Osteoblast (primary cell): Measurements from ENCODE around the gene ADAMTS20. TPM values are rescaled to one million over a fixed set of nuclear protein-coding genes. Genes with fewer than 3 reads are reported as not detected.

Experiments used
- DNase-seq: peaks from one replicate; pipeline ENCODE4 v3.0.0; 2011; ENCODE audit warnings: low spot score, mixed read lengths; ENCODE audit not compliant: insufficient read length; ENCODE audit errors: missing footprints
- H2AFZ ChIP-seq: 2 replicates; pipeline ENCODE4 v1.6.0; 2011; ENCODE audit warnings: mild to moderate bottlenecking, low read length
- H3K27ac ChIP-seq: 2 replicates; pipeline ENCODE4 v1.5.1; 2011; ENCODE audit warnings: mild to moderate bottlenecking, low read depth, low read length, moderate library complexity
- H3K27me3 ChIP-seq: 2 replicates; pipeline ENCODE4 v1.6.0; 2012; ENCODE audit warnings: mild to moderate bottlenecking, control low read depth, inconsistent platforms, low read length, moderate library complexity; ENCODE audit not compliant: insufficient read depth
- H3K36me3 ChIP-seq: 2 replicates; pipeline ENCODE4 v1.5.1; 2011; ENCODE audit warnings: mild to moderate bottlenecking, low read length, control low read depth, moderate library complexity; ENCODE audit not compliant: insufficient read depth
- H3K4me1 ChIP-seq: 2 replicates; pipeline ENCODE4 v1.5.1; 2011; ENCODE audit warnings: mild to moderate bottlenecking, low read length, control low read depth, moderate library complexity; ENCODE audit not compliant: insufficient read depth
- H3K4me2 ChIP-seq: 2 replicates; pipeline ENCODE4 v1.6.0; 2011; ENCODE audit warnings: mild to moderate bottlenecking, low read length; ENCODE audit not compliant: insufficient read depth
- H3K4me3 ChIP-seq: fragments of 200-600 bp; sonication (generic); 3 replicates; pipeline ENCODE4 v1.5.1; 2012; ENCODE audit warnings: mild to moderate bottlenecking, low read length, inconsistent platforms; ENCODE audit not compliant: insufficient read depth
- H3K79me2 ChIP-seq: 2 replicates; pipeline ENCODE4 v1.6.0; 2012; ENCODE audit warnings: mild to moderate bottlenecking, low read length, control low read depth, inconsistent platforms; ENCODE audit not compliant: insufficient read depth
- H3K9me3 ChIP-seq: 2 replicates; pipeline ENCODE4 v1.5.1; 2011; ENCODE audit warnings: low read depth, low read length, control low read depth
- H4K20me1 ChIP-seq: 2 replicates; pipeline ENCODE4 v1.6.0; 2012; ENCODE audit warnings: mild to moderate bottlenecking, low read length, control low read depth; ENCODE audit not compliant: insufficient read depth
- CTCF ChIP-seq: IDR thresholded peaks from 2 replicates; pipeline ENCODE4 v1.5.1; 2011; ENCODE audit warnings: mild to moderate bottlenecking, low read depth, low read length, moderate library complexity; ENCODE audit errors: extremely low read depth
- total RNA-seq: library from RNA; depleted of rRNA; stranded (reverse); fragments of >200 nt; gene quantifications from 2 replicates; pipeline ENCODE4 v1.2.3, GENCODE V29; 2012

Gene ADAMTS20
- total RNA-seq, 1 donor, result not detected

GRCh38 chr12:43462080-43462479, 89.9 kb downstream of the ADAMTS20 start:
- Histone ChIP-seq H3K4me2 (no peak overlapping the region), H3K9me3 (no peaks in the 10 kb centered on the region), H3K27ac (no peak overlapping the region), H2AFZ (no peak overlapping the region), H3K79me2 (no peaks in the 10 kb centered on the region), H3K4me1 (no peaks in the 10 kb centered on the region), H3K36me3 (no peaks in the 10 kb centered on the region), H3K27me3 (no peaks in the 10 kb centered on the region), H3K4me3 (no peak overlapping the region), H4K20me1 (no peaks in the 10 kb centered on the region)
- no peak for DNase-seq
- no peak for TF ChIP-seq CTCF

GRCh38 chr12:43459285-43459684, 92.7 kb downstream of the ADAMTS20 start:
- Histone ChIP-seq H3K9me3 (no peaks in the 10 kb centered on the region), H3K27me3 (no peaks in the 10 kb centered on the region), H3K4me2 (no peak overlapping the region), H3K4me1 (no peaks in the 10 kb centered on the region), H2AFZ (no peak overlapping the region), H4K20me1 (no peaks in the 10 kb centered on the region), H3K79me2 (no peaks in the 10 kb centered on the region), H3K4me3 (no peak overlapping the region), H3K27ac (no peak overlapping the region), H3K36me3 (no peaks in the 10 kb centered on the region)
- no peak for TF ChIP-seq CTCF
- no peak for DNase-seq

GRCh38 chr12:43453761-43454160, 98.2 kb downstream of the ADAMTS20 start:
- Histone ChIP-seq H4K20me1 (no peaks in the 10 kb centered on the region), H3K27me3 (no peaks in the 10 kb centered on the region), H3K36me3 (no peaks in the 10 kb centered on the region), H3K4me1 (no peaks in the 10 kb centered on the region), H3K4me2 (peak overlapping the region; percentile 41), H2AFZ (peak overlapping the region; percentile 12), H3K9me3 (no peaks in the 10 kb centered on the region), H3K27ac (no peak overlapping the region), H3K79me2 (no peaks in the 10 kb centered on the region), H3K4me3 (peak overlapping the region; percentile 2)
- no peak for DNase-seq
- no peak for TF ChIP-seq CTCF

- DNase-seq, result no peak
- Histone ChIP-seq H3K27ac (no peak overlapping the region), H3K79me2 (no peaks in the 10 kb centered on the region), H3K9me3 (no peaks in the 10 kb centered on the region), H2AFZ (no peak overlapping the region), H4K20me1 (no peaks in the 10 kb centered on the region), H3K36me3 (no peaks in the 10 kb centered on the region), H3K27me3 (no peaks in the 10 kb centered on the region), H3K4me2 (no peak overlapping the region), H3K4me1 (no peaks in the 10 kb centered on the region), H3K4me3 (no peak overlapping the region)
- peak; percentile 88 for TF ChIP-seq CTCF
Observed at GRCh38 chr12:43444940-43445564, 107.0 kb downstream of the ADAMTS20 start.
